Fibroblast of skin of back (primary cell): ENCODE data around the gene SPPL3.
"Not testable (repeated sequence)": the region's sequence is repeated elsewhere in the genome, so short reads cannot be mapped to it uniquely, and the experiment has no call there.

Source experiments
- DNase-seq: peaks from one replicate; pipeline ENCODE4 v3.0.0-alpha.2; 2013

SPPL3 gene

DNA sequence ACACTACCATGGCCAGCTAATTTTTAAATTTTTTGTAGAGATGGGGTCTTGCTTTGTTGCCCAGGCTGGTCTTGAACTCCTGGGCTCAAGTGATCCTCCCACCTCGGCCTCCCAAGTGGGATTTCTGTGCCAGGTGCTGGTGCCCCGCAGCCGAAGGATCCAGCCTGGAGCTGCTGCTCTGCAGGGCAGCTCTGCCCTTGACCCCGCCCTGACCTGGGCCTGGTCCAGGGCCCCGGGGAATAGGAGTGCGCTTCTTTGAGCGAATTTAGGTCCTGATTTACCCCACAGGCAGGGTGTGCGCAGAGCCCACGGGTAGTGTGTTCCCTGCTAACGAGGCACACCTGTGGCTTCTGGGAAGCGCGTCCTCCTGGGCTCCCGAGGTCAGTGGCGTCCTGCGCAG lies 163.3 kb downstream of the SPPL3 start:
- no peak for DNase-seq

DNA sequence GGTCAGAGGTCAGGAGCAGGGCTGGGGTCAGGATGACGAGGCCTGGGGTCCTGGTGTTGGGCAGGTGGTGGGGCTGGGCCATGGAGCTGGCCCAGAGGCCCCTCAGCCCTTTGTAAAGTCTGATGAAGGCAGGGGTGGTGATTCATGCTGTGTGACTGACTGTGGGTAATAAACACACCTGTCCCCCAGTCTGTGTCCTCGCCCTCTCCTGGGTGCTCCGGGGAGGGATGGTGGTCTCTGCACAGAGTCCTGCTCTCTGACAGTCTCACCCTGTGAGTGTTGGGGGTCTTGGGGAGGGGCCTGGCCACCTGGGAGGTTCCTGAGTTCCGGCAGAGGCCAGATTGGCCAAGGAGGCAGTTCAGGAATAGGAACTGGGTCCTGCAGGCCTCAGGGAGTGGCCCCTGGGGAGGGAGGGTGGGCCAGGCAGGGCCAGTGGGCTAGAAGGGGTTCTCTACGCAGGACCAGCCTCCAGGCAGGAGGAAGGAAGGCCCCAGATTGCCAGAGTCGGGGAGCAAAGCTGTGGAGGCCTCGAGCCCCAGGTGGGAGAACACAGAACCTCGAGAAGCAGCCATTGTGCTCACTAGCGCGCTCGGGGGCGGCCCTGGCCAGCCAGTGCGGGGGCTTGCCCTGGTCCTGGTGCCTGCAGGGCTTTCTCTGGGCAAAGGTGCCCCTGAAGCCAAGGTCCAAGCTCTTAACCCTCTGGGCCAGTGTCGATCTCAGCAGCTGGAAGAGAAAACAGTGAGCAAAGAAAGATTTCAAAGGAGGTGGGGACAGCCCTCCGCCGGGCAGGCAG lies 164.1 kb downstream of the SPPL3 start:
- DNase-seq: no peak

DNA sequence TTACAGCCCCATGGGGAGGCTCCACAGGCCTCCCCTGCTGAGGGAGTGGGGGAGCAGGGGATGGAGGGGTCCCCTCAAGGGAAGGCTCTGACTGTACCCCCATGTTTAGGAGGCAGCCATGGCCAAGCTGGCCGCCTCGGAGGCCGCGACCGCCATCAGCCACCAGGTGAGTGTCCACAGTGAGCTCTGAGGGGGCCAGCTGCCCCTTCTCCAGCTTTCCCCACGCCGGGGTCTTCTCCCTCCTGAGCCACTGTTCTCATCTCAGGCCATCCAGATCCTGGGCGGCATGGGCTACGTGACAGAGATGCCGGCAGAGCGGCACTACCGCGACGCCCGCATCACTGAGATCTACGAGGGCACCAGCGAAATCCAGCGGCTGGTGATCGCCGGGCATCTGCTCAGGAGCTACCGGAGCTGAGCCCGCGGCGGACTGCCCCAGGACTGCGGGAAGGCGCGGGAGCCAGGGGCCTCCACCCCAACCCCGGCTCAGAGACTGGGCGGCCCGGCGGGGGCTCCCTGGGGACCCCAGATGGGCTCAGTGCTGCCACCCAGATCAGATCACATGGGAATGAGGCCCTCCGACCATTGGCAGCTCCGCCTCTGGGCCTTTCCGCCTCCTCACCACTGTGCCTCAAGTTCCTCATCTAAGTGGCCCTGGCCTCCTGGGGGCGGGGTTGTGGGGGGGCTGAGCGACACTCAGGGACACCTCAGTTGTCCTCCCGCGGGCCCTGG lies 165.0 kb downstream of the SPPL3 start:
- DNase-seq: no peak

DNA sequence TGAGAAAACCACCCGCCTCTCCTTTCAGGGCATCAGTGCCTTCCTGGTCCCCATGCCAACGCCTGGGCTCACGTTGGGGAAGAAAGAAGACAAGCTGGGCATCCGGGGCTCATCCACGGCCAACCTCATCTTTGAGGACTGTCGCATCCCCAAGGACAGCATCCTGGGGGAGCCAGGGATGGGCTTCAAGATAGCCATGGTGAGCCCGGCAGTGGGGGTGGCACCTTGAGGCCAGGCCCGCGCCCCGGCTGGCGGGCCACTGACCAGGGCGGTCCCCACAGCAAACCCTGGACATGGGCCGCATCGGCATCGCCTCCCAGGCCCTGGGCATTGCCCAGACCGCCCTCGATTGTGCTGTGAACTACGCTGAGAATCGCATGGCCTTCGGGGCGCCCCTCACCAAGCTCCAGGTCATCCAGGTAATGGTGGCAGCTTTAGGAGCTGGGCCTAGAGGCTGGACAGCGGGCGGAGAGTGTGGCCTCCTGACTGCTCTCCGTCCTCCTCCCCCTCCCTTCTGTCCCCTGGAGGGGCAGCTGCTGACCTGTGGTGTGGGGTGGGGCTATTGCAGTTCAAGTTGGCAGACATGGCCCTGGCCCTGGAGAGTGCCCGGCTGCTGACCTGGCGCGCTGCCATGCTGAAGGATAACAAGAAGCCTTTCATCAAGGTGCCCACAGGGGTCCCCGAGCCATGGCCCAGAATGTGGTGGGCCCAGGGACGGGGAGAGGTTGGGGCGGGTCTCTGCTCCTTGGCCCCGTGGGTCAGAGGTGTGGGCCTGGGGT lies 165.7 kb downstream of the SPPL3 start:
- DNase-seq: no peak

DNA sequence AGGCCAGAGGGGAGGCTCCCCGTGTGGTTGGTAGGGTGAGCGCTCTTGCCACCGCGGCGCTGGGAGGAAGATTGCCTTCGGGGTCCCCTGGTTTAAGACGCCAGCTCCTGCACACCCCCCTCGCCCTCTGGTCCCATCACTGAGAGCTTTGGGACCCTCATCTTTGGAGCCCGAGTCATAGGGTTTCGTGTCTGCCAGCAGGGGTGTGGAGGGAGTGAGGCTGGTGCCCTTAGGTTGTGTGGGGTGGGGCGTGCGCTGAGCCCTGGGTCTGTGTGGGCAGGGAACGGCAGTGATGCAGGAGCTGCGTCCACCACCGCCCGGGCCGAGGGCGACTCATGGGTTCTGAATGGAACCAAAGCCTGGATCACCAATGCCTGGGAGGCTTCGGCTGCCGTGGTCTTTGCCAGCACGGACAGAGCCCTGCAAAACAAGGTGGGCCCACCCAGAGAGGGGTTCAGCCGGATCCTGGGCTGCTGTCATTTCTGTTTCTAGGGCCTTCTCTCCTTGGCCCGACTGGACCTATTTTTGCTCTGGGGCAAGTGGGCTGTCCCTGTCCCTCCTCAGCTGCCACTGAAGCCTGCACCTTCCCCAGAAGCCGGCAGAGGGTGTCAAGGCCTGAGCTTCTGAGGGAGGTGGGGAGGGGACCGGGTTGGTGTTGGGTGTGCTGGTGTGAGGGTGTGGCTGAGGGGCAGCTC lies 166.5 kb downstream of the SPPL3 start:
- DNase-seq: peak; percentile 15

DNA sequence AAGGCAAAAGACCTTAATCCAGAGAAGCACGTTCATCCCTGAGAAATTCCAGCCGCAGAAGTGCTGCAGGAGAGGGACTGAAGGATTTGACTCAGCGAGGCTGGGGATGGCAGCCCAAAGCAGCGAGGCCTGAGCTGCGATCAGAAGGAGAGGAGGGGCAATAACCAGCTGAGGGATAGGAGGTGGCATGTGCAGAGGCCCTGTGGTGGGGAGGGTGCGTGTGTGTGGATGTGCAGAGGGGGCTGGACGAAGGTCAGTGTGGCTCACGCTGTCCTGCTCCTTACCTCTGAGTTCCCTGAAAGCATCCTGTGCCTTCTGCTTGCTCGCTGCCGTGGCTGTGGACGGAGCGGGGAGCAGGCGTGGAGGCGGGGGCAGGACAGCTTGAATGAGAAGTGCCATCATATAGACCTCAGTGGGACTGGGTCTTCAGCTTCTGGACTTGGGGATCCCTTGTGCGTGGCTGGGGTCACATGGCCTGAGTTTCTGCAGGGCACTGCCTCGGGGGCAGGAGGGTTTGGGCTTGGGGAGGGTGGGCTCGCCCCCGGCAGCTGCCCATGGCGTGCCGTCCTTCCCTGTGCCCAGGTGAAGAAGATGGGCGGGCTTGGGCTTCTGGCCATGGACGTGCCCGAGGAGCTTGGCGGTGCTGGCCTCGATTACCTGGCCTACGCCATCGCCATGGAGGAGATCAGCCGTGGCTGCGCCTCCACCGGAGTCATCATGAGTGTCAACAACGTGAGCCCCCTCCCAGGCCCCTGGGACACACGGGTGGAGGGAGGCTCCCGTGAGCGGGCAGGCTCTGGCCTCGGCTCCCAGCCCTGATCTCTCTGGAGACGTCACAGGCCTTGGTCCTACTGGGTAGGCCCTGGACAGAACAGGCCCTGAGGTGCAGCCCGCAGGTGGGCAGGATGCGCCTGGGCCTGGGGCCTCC lies 167.5 kb downstream of the SPPL3 start:
- DNase-seq: no peak

DNA sequence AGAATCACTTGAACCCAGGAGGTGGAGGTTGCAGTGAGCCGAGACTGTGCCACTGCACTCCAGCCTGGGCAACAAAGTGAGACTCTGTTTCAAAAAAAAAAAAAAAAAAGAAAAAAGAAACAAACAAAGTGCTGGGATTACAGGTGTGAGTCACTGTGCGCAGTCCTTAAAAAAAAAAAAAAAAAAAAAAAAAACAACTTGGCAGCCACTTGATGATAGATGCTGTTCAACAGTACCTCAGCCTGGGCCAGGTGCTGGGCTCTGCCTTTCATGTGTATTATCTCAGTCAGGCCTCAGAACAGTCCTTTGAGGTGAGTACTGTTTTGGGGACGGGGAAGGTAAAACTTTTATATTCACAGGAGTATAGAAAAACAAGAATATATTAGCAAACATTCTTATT lies 169.0 kb downstream of the SPPL3 start:
- DNase-seq: no peak

DNA sequence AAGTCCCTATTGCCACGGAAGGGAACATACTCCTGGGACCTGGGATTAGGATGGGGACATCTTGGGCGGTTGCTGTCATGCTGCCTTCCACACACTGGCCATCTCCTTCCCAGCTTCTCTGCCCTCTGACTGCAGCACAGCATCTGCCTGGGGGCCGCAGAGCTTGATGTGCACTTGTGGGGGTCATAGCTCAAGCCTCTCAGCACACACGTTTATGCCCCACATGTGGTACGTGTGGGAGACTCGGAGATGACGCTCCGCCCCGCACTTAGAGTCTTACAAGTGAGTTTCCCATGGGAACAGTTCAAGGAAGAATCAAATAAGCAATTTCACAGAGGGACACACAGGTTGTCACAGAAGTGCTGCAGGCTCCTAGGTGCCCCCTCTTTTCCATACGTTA lies 169.9 kb downstream of the SPPL3 start:
- no peak for DNase-seq

DNA sequence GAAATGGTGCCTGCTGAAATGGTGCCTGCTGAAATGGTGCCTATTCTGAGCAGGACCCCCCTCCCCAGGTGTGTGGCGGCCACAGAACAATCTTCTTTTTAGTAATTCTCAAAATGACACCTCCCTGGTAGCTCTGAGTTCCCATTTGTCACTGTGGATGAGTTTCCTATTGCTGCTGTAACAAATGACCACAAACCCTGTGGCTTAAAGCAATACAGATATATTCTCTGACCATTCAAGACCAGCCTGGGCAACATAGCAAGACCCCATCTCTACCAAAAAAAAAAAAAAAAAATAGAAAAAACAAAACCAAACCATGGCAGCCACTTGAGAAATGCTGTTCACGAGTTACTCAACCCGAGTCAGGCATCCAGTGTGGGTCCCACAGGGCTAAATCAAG lies 170.6 kb downstream of the SPPL3 start:
- no peak for DNase-seq

DNA sequence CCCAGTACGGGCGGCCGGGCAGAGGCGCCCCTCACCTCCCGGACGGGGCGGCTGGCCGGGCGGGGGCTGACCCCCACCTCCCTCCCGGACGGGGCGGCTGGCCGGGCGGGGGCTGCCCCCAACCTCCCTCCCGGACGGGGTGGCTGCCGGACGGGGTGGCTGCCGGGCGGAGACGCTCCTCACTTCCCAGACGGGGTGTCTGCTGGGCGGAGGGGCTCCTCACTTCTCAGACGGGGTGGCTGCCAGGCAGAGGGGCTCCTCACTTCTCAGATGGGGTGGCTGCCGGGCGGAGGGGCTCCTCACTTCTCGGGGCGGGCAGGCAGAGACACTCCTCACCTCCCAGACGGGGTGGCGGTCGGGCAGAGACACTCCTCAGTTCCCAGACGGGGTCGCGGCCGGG lies 172.0 kb downstream of the SPPL3 start:
- DNase-seq: not testable (repeated sequence)

DNA sequence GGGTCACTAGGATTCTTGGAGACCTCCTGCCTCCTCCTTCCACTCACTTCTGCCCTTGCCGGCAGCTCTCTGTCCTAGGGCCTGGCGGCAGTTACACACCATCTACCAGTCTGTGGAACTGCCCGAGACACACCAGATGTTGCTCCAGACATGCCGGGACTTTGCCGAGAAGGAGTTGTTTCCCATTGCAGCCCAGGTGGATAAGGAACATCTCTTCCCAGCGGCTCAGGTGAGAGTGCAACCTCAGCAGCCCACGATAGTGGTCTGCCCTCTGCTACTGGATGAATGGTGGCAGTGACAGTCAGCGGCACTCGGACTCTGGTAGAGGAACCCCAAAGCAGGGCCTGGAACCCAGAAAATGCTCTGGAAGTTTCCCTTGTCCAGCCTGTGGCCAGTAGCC lies 177.2 kb downstream of the SPPL3 start:
- DNase-seq: no peak

- no peak for DNase-seq
Observed at GRCh38 chr12:120726510-120726793, 177.7 kb downstream of the SPPL3 start.

- DNase-seq: peak; percentile 85
Observed at GRCh38 chr12:120725659-120726509, 178.3 kb downstream of the SPPL3 start, which contains the start of gene ACADS. Gene ACADS (plus strand): TSS chr12:120725826. CDS start chr12:120725886, 60 bp downstream.

GRCh38 chr12:120725151-120725658 lies 179.0 kb downstream of the SPPL3 start:
- no peak for DNase-seq

GRCh38 chr12:120724720-120725119 lies 179.4 kb downstream of the SPPL3 start:
- DNase-seq: no peak

GRCh38 chr12:120722784-120723183 lies 181.4 kb downstream of the SPPL3 start:
- DNase-seq: no peak

DNA sequence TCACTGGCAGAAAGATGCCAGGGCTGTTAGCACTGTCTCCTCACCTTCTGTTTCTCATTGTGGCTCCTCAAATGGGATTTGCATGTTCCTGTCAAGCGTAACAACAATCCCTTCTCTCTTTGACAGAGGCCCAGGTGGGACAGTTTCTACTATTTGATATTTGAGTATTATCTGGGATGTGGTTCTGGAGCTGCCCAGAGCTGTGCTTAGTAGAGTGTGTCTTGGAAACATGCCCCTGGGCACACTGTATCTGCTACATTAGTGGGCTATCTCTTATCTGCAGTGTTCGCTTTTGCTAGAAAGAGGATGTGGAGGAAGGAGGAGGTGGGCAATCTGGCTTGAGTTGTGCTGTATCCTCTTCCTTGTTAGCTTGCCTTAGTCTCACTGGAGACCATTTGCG lies 182.3 kb downstream of the SPPL3 start:
- no peak for DNase-seq

- no peak for DNase-seq
Observed at GRCh38 chr12:120720987-120721801, 183.0 kb downstream of the SPPL3 start.

DNA sequence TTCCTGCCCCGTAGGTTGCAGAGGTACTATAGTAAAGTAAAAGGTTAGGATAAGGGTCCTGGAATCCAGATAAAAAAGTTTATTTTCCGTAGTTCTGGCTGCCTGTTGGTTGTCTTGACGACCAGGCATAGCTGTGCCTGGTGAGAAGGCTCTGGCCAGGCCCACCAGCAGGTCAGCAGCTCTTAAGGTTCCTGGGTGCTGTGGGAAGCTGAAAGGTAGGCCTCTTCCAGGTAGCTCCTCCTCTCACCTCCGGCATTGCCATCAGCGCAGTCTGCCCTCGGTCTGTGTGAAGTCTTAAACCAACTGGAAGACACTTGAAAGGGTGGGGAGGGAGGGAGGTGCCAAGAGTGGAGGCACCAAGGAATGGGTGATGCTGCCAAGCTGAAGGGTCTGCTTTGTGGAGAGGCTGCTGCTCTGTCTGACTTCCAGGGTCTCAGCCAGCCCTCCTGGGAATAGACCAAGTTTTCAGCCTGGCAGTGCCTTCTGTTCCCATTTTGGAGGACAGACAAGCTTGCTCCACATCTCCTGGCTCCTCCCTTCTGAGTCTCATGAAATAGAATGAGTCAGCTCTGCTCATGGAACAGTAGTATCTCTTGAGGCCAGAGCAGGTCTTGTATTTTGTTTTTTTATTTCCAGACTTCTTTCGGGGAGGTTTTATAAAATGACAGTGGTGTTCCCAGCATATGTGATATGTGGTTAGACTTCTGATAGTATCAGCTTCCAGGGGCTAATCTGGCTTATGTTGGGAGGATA lies 183.7 kb downstream of the SPPL3 start:
- peak; percentile 35 for DNase-seq
